CD4-positive, alpha-beta T cell treated with Interleukin-6 at 100 ng/mL for 8 hours (primary cell): ENCODE measurements around the gene RFTN1.
"Not testable (repeated sequence)": the region's sequence is repeated elsewhere in the genome, so short reads cannot be mapped to it uniquely, and the experiment has no call there.

Experiments
- DNase-seq: peaks from one replicate; pipeline ENCODE4 v3.0.0-alpha.2; 2020; ENCODE audit warnings: mixed read lengths, low spot score

Gene RFTN1

GRCh38 chr3:16325850-16326249, 187.6 kb downstream of the RFTN1 start:
- DNase-seq, result no peak

- DNase-seq, result no peak
Measured at GRCh38 chr3:16323737-16324136, 189.8 kb downstream of the RFTN1 start.

- DNase-seq, result no peak
Measured at GRCh38 chr3:16322189-16322588, 191.3 kb downstream of the RFTN1 start.

GRCh38 chr3:16320711-16321110, 192.8 kb downstream of the RFTN1 start:
- DNase-seq, result no peak

- no peak for DNase-seq
Measured at GRCh38 chr3:16319723-16320122, 193.8 kb downstream of the RFTN1 start.

GRCh38 chr3:16319307-16319706, 194.2 kb downstream of the RFTN1 start:
- DNase-seq, result peak; percentile 87

- DNase-seq, result no peak
Measured at GRCh38 chr3:16318176-16318575, 195.3 kb downstream of the RFTN1 start.

GRCh38 chr3:16317561-16317945, 195.9 kb downstream of the RFTN1 start:
- no peak for DNase-seq

- no peak for DNase-seq
Measured at GRCh38 chr3:16316847-16317560, 196.5 kb downstream of the RFTN1 start.

GRCh38 chr3:16316396-16316795, 197.1 kb downstream of the RFTN1 start:
- DNase-seq, result no peak

GRCh38 chr3:16315623-16316022, 197.9 kb downstream of the RFTN1 start:
- no peak for DNase-seq

GRCh38 chr3:16313886-16314645, 199.4 kb downstream of the RFTN1 start:
- no peak for DNase-seq

GRCh38 chr3:16311960-16312451, 201.5 kb downstream of the RFTN1 start:
- peak; percentile 76 for DNase-seq

- DNase-seq, result not testable (repeated sequence)
Measured at GRCh38 chr3:16310486-16310885, 203.0 kb downstream of the RFTN1 start.

GRCh38 chr3:16309558-16309957, 203.9 kb downstream of the RFTN1 start:
- DNase-seq, result peak; percentile 83

GRCh38 chr3:16308727-16309126, 204.8 kb downstream of the RFTN1 start:
- no peak for DNase-seq

GRCh38 chr3:16307832-16308531, 205.5 kb downstream of the RFTN1 start:
- no peak for DNase-seq

- peak; percentile 57 for DNase-seq
Measured at GRCh38 chr3:16305111-16305541, 208.4 kb downstream of the RFTN1 start.

GRCh38 chr3:16304061-16305010, 209.2 kb downstream of the RFTN1 start:
- no peak for DNase-seq

- DNase-seq, result no peak
Measured at GRCh38 chr3:16303037-16303575, 210.4 kb downstream of the RFTN1 start.

- no peak for DNase-seq
Measured at GRCh38 chr3:16302082-16302631, 211.3 kb downstream of the RFTN1 start.
